Progenitor cell of endocrine pancreas (in vitro differentiated cells): ENCODE measurements around the gene GPR137B. TPM values are rescaled to one million over a fixed set of nuclear protein-coding genes. Genes with fewer than 3 reads are reported as not detected.
A peak's percentile ranks its signal among the peaks of the same experiment; 100 is the strongest.

Experiments
- DNase-seq: peaks from one replicate; pipeline ENCODE4 v3.0.0; 2021; ENCODE audit warnings: low spot score; ENCODE audit not compliant: unreplicated experiment
- H3K27ac Mint-ChIP-seq: 2 replicates; pipeline ENCODE4 v1.8.0; 2021; ENCODE audit warnings: mild to moderate bottlenecking, moderate library complexity, mixed read lengths
- H3K27me3 Mint-ChIP-seq: 2 replicates; pipeline ENCODE4 v1.8.0; 2021; ENCODE audit warnings: mixed read lengths
- H3K36me3 Mint-ChIP-seq: 2 replicates; pipeline ENCODE4 v1.8.0; 2022; ENCODE audit warnings: mixed read lengths; ENCODE audit not compliant: insufficient read depth
- H3K4me1 Mint-ChIP-seq: 2 replicates; pipeline ENCODE4 v1.8.0; 2021; ENCODE audit warnings: low read depth, mixed read lengths
- H3K4me3 Mint-ChIP-seq: 2 replicates; pipeline ENCODE4 v1.8.0; 2021; ENCODE audit warnings: low read depth, mild to moderate bottlenecking, moderate library complexity, mixed read lengths
- H3K9me3 Mint-ChIP-seq: 2 replicates; pipeline ENCODE4 v1.8.0; 2021; ENCODE audit warnings: low read depth, mixed read lengths
- CTCF ChIP-seq: fragments of 200-600 bp; sonication (generic); IDR thresholded peaks from one replicate; pipeline ENCODE4 v1.5.0; 2021; ENCODE audit warnings: antibody characterized with exemption, mild to moderate bottlenecking; ENCODE audit not compliant: unreplicated experiment
- total RNA-seq: library from RNA; stranded (reverse); gene quantifications from 2 replicates; pipeline ENCODE4 v1.2.1, GENCODE V29; 2021

Gene GPR137B
- total RNA-seq, 1 donor from 2014 or later, result 6.9 TPM

DNA sequence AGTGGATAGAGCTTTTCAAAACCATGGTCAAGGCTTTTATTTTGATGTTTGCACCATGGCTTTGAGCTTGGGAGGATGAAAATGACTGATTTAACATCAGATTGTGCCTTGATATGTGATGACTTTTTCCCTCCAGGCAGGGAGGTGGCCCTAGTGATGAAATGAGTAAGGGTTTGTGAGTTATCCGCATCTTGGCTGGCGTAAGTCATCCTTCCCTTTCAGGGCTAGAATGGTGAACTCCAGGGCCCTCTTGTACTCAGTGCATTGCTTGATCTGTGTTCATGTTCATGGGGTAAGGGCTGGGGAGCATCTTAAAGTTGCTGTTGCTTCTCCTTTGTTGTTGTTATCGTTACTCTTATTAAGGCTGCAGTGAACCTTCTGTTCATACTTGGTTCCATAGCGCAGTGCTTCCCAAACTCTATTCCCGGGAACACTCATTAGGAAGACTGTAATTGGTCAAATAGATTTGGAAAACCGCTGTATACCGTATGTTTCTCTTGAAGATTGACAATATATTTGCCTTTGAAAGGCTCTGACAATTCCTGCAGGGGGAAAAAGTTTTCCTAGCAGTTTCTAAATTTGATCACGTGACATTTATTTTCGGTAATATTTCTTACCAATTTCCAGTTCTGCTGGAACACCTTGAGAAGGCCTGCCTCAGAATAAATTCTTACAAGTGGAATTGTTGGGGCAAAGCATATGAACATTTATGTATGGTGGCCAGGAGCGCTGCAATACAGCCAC, 23.1 kb downstream of the GPR137B start:
- Mint-ChIP-seq H3K4me1 (peaks cover 3% of the 10 kb centered on the region), H3K4me3 (no peak overlapping the region), H3K9me3 (peaks cover 11% of the 10 kb centered on the region), H3K27ac (no peak overlapping the region), H3K36me3 (peaks cover 15% of the 10 kb centered on the region), H3K27me3 (no peaks in the 10 kb centered on the region)
- TF ChIP-seq CTCF, result no peak
- no peak for DNase-seq

- no peak overlapping the region for H3K27ac Mint-ChIP-seq
- peaks cover 2% of the 10 kb centered on the region for H3K4me1 Mint-ChIP-seq
- no peak for DNase-seq
- H3K4me3 Mint-ChIP-seq, result no peak overlapping the region
- H3K27me3 Mint-ChIP-seq, result no peaks in the 10 kb centered on the region
- H3K9me3 Mint-ChIP-seq, result peaks cover 11% of the 10 kb centered on the region
- TF ChIP-seq CTCF, result no peak
- peaks cover 15% of the 10 kb centered on the region for H3K36me3 Mint-ChIP-seq
Measured at GRCh38 chr1:236166041-236166440, 23.7 kb downstream of the GPR137B start.

DNA sequence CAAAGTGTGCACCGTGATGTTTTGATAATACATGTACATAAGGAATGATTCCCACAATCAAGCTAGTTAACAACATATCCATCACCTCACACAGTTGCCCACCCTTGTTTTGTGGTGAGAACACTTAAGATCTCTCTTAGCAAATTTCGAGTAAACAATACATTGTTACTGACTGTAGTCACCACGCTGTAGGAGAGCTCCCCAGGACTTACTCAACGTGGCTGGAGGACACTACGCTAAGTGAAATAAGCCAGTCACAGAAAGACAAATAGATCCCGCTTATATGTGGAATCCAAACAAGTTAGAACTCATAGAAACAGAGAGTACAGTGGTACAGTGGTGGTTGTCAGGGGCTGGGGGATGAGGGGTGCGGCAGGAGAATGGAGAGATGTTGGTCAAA, 24.8 kb downstream of the GPR137B start:
- Mint-ChIP-seq H3K4me3 (no peak overlapping the region), H3K27me3 (no peaks in the 10 kb centered on the region), H3K27ac (no peak overlapping the region), H3K36me3 (peaks cover 6% of the 10 kb centered on the region), H3K9me3 (no peaks in the 10 kb centered on the region), H3K4me1 (peaks cover 2% of the 10 kb centered on the region)
- no peak for TF ChIP-seq CTCF
- no peak for DNase-seq

DNA sequence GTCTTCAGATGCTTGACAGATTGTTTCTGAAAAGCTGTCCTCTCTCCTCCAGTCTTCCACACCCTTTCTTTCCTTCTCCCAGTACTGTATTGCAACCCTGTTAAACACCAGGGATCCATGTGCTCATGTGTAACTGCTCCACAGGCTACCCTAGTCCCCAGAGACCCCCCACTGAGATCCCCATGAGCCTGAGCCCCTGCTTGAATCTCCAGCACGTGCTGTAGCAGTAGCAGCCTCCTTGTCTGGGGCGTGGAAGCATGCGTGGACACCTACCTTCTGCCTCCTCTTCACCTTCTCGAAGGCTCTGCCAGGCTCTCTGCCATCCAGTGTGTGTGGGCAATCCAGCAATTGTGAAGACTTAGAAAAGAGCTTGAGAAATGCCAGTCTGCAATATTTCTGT, 25.2 kb downstream of the GPR137B start:
- DNase-seq, result no peak
- Mint-ChIP-seq H3K4me3 (no peak overlapping the region), H3K36me3 (peaks cover 6% of the 10 kb centered on the region), H3K27ac (no peak overlapping the region), H3K4me1 (peaks cover 2% of the 10 kb centered on the region), H3K9me3 (no peaks in the 10 kb centered on the region), H3K27me3 (no peaks in the 10 kb centered on the region)
- TF ChIP-seq CTCF, result no peak

DNA sequence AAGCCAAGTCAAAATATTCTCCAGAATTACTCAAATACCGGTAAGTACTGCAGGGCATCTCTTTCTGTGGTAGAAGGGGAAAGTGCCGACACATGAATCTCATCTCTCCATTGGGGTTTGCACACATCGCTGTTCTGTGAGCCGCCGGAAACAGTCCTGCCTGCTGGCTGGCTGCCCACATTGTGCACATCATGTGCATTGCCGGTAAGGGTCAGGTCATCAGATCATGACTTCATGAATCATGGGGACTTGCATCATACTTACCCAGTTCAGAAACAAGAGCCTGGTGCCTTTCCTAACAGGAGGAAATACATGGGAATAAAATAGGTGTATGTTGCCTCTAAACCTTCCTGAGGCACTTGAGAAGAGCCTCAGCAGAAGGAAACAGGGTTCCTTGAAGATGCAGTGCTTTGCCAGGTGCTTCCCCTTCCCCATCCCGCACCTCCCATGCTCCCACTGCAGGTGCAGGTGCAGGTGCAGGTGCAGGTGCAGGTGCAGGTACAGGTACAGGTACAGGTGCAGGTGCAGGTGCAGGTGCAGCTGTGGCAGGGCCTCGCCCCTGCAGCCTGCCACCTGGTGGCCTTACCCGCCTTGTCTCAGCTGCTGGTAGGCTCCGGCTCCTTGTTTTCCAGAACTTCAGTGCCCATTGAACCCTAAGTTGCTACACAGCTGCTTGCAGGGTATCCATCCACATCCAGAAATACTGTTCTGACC, 26.5 kb downstream of the GPR137B start:
- TF ChIP-seq CTCF, result peak; percentile 36
- no peak overlapping the region for H3K27ac Mint-ChIP-seq
- DNase-seq, result no peak
- no peak overlapping the region for H3K4me3 Mint-ChIP-seq
- no peaks in the 10 kb centered on the region for H3K9me3 Mint-ChIP-seq
- H3K27me3 Mint-ChIP-seq, result no peaks in the 10 kb centered on the region
- no peaks in the 10 kb centered on the region for H3K4me1 Mint-ChIP-seq
- H3K36me3 Mint-ChIP-seq, result peaks cover 2% of the 10 kb centered on the region
